HCT116 (cell line): ENCODE results near the gene RAB27A.

Experiments
- CEBPB ChIP-seq: IDR thresholded peaks from 2 replicates; pipeline ENCODE4 v1.6.1; 2012; ENCODE audit warnings: low read depth
- EZH2 ChIP-seq: fragments of 200-600 bp; sonication (generic); IDR thresholded peaks from 2 replicates; pipeline ENCODE4 v1.6.1; 2017; ENCODE audit warnings: antibody characterized with exemption, mixed run types
- EZH2phosphoT487 ChIP-seq: fragments of 200-600 bp; IDR thresholded peaks from 2 replicates; pipeline ENCODE4 v1.6.1; 2018; ENCODE audit warnings: antibody characterized with exemption, borderline replicate concordance
- POLR2A ChIP-seq: IDR thresholded peaks from 2 replicates; pipeline ENCODE4 v1.7.0; 2011; ENCODE audit warnings: borderline replicate concordance; ENCODE audit not compliant: insufficient read depth, insufficient read length; ENCODE audit errors: extremely low read depth
- POLR2AphosphoS5 ChIP-seq: IDR thresholded peaks from 2 replicates; pipeline ENCODE4 v1.6.1; 2011; ENCODE audit warnings: mild to moderate bottlenecking, low read depth, low read length, moderate library complexity
- RAD21 ChIP-seq: IDR thresholded peaks from 2 replicates; pipeline ENCODE4 v1.6.1; 2012; ENCODE audit warnings: low read depth, mild to moderate bottlenecking
- ZNF274 ChIP-seq: fragments of 200-500 bp; sonication (Bioruptor generic); IDR thresholded peaks from 2 replicates; pipeline ENCODE4 v1.6.1; 2014; ENCODE audit warnings: mild to moderate bottlenecking, low read depth, low read length, inconsistent platforms
- TF ChIP-seq, protein P1 (sequence below), 3 experiments: fragments of 200-600 bp in 1 of 3; sonication (generic) in 1 of 3; IDR thresholded peaks in 2 of 3; conservative IDR thresholded peaks in 1 of 3; 2 replicates each; pipeline ENCODE4 v1.5.1; 2012 to 2017; ENCODE audit warnings: low read depth in 2 of 3, low read length in 2 of 3, antibody characterized with exemption in 1 of 3, borderline replicate concordance in 1 of 3, control low read depth in 1 of 3, mild to moderate bottlenecking in 1 of 3, mixed read lengths in 1 of 3, mixed run types in 1 of 3, moderate library complexity in 1 of 3; ENCODE audit not compliant: insufficient read depth in 1 of 3
- TF ChIP-seq, protein P2 (sequence below): IDR thresholded peaks from 2 replicates; pipeline ENCODE4 v1.6.1; 2012
- TF ChIP-seq, protein P3 (sequence below): IDR thresholded peaks from 2 replicates; pipeline ENCODE4 v1.6.1; 2012

DNA sequence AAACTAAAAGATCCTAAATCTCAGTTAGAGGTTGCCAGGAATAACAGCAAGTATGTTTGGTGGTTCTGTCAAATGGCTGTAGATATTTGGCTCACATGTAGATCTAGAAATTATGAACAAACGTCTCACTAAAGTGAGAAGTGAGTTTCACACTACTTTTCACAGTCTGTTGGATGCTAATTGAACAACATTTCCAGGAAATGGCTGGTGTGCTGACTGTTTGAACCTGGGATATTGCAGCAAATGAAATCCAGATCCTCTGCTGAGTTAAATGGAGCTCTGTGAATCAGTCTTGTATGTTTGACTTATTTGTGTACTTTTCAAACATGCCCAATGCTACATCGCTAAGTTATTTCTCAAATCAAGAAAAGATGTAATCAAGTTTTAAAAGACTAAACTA, 71.6 kb downstream of the RAB27A start:
- TF ChIP-seq, protein P1, sequence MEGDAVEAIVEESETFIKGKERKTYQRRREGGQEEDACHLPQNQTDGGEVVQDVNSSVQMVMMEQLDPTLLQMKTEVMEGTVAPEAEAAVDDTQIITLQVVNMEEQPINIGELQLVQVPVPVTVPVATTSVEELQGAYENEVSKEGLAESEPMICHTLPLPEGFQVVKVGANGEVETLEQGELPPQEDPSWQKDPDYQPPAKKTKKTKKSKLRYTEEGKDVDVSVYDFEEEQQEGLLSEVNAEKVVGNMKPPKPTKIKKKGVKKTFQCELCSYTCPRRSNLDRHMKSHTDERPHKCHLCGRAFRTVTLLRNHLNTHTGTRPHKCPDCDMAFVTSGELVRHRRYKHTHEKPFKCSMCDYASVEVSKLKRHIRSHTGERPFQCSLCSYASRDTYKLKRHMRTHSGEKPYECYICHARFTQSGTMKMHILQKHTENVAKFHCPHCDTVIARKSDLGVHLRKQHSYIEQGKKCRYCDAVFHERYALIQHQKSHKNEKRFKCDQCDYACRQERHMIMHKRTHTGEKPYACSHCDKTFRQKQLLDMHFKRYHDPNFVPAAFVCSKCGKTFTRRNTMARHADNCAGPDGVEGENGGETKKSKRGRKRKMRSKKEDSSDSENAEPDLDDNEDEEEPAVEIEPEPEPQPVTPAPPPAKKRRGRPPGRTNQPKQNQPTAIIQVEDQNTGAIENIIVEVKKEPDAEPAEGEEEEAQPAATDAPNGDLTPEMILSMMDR (IDR thresholded peaks at IDR 0.05 in 2 of 3, conservative IDR thresholded peaks at IDR 0.05 in 1 of 3; ENCODE audit: borderline replicate concordance in 1 of 3, insufficient read depth in 1 of 3, low read depth in 2 of 3, low read length in 2 of 3): no peak
- TF ChIP-seq POLR2AphosphoS5: no peak
- TF ChIP-seq POLR2A: no peak
- no peak for TF ChIP-seq RAD21
- no peak for TF ChIP-seq CEBPB
- TF ChIP-seq, protein P2, sequence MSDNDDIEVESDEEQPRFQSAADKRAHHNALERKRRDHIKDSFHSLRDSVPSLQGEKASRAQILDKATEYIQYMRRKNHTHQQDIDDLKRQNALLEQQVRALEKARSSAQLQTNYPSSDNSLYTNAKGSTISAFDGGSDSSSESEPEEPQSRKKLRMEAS: no peak
- no peak for TF ChIP-seq EZH2
- no peak for TF ChIP-seq ZNF274
- TF ChIP-seq, protein P3, sequence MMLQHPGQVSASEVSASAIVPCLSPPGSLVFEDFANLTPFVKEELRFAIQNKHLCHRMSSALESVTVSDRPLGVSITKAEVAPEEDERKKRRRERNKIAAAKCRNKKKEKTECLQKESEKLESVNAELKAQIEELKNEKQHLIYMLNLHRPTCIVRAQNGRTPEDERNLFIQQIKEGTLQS: no peak
- TF ChIP-seq EZH2phosphoT487: no peak
